Osteocyte (in vitro differentiated cells): ENCODE results near the gene TCEAL4. TPM values are rescaled to one million over a fixed set of nuclear protein-coding genes. Genes with fewer than 3 reads are reported as not detected.
A peak's percentile ranks its signal among the peaks of the same experiment; 100 is the strongest.
"Not testable (repeated sequence)": the region's sequence is repeated elsewhere in the genome, so short reads cannot be mapped to it uniquely, and the experiment has no call there.

Source experiments
- DNase-seq: peaks from one replicate; pipeline ENCODE4 v3.0.0; 2021; ENCODE audit warnings: mixed read lengths; ENCODE audit not compliant: unreplicated experiment; ENCODE audit errors: extremely low spot score
- H3K27ac Mint-ChIP-seq: one replicate; pipeline ENCODE4 v1.8.0; 2021; ENCODE audit warnings: mild to moderate bottlenecking, mixed read lengths; ENCODE audit not compliant: unreplicated experiment
- H3K27me3 Mint-ChIP-seq: one replicate; pipeline ENCODE4 v1.8.0; 2021; ENCODE audit warnings: mixed read lengths; ENCODE audit not compliant: unreplicated experiment
- H3K36me3 Mint-ChIP-seq: one replicate; pipeline ENCODE4 v1.8.0; 2021; ENCODE audit warnings: mixed read lengths; ENCODE audit not compliant: unreplicated experiment
- H3K4me1 Mint-ChIP-seq: one replicate; pipeline ENCODE4 v1.8.0; 2021; ENCODE audit warnings: mixed read lengths; ENCODE audit not compliant: unreplicated experiment
- H3K4me3 Mint-ChIP-seq: one replicate; pipeline ENCODE4 v1.8.0; 2021; ENCODE audit warnings: mild to moderate bottlenecking, moderate library complexity, mixed read lengths; ENCODE audit not compliant: unreplicated experiment
- H3K9me3 Mint-ChIP-seq: one replicate; pipeline ENCODE4 v1.8.0; 2021; ENCODE audit warnings: mixed read lengths; ENCODE audit not compliant: unreplicated experiment
- total RNA-seq: library from RNA; stranded (reverse); gene quantifications from 2 replicates; pipeline ENCODE4 v1.2.1, GENCODE V29; 2021
- TF ChIP-seq, protein P1 (sequence below): fragments of 200-600 bp; sonication (generic); IDR thresholded peaks from 2 replicates; pipeline ENCODE4 v1.5.0; 2021; ENCODE audit warnings: antibody characterized with exemption, mild to moderate bottlenecking, moderate library complexity

TCEAL4 gene
- total RNA-seq, 1 donor from 2014 or later: 96.4 TPM

DNA sequence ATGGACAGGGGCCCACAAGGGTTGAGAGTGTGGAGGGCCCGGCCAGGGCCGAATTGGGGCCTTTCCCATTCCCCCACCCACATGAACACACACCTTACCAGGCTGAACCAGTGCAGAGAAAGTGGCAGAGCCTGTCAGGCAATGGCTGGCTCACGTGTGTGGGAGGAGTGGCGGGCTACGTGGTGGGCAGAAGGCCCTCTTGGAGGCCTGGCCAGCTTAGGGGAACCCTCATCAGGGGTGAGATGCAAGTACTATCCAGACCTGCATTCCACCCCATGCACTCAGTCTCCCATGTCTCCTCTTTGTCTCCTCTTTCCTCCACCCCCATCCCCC is 965 bp downstream of the TCEAL4 start:
- DNase-seq: no peak
- peak overlapping the region; percentile 88 for H3K4me3 Mint-ChIP-seq
- H3K27me3 Mint-ChIP-seq: no peaks in the 10 kb centered on the region
- peaks cover 8% of the 10 kb centered on the region for H3K4me1 Mint-ChIP-seq
- peaks cover 3% of the 10 kb centered on the region for H3K36me3 Mint-ChIP-seq
- TF ChIP-seq, protein P1, sequence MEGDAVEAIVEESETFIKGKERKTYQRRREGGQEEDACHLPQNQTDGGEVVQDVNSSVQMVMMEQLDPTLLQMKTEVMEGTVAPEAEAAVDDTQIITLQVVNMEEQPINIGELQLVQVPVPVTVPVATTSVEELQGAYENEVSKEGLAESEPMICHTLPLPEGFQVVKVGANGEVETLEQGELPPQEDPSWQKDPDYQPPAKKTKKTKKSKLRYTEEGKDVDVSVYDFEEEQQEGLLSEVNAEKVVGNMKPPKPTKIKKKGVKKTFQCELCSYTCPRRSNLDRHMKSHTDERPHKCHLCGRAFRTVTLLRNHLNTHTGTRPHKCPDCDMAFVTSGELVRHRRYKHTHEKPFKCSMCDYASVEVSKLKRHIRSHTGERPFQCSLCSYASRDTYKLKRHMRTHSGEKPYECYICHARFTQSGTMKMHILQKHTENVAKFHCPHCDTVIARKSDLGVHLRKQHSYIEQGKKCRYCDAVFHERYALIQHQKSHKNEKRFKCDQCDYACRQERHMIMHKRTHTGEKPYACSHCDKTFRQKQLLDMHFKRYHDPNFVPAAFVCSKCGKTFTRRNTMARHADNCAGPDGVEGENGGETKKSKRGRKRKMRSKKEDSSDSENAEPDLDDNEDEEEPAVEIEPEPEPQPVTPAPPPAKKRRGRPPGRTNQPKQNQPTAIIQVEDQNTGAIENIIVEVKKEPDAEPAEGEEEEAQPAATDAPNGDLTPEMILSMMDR: no peak
- H3K27ac Mint-ChIP-seq: peak overlapping the region; percentile 92
- peaks cover 11% of the 10 kb centered on the region for H3K9me3 Mint-ChIP-seq

DNA sequence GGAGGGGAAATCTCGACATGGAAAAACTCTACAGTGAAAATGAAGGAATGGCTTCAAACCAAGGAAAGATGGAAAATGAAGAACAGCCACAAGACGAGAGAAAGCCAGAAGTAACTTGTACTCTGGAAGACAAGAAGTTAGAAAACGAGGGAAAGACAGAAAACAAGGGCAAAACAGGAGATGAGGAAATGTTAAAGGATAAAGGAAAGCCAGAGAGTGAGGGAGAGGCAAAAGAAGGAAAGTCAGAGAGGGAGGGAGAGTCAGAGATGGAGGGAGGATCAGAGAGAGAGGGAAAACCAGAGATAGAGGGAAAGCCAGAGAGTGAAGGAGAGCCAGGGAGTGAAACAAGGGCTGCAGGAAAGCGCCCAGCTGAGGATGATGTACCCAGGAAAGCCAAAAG is 1.3 kb downstream of the TCEAL4 start:
- H3K27ac Mint-ChIP-seq: peak overlapping the region; percentile 92
- no peak for DNase-seq
- H3K4me1 Mint-ChIP-seq: peaks cover 8% of the 10 kb centered on the region
- peaks cover 3% of the 10 kb centered on the region for H3K36me3 Mint-ChIP-seq
- no peaks in the 10 kb centered on the region for H3K27me3 Mint-ChIP-seq
- TF ChIP-seq, protein P1: no peak
- H3K9me3 Mint-ChIP-seq: peaks cover 11% of the 10 kb centered on the region
- peak overlapping the region; percentile 88 for H3K4me3 Mint-ChIP-seq

DNA sequence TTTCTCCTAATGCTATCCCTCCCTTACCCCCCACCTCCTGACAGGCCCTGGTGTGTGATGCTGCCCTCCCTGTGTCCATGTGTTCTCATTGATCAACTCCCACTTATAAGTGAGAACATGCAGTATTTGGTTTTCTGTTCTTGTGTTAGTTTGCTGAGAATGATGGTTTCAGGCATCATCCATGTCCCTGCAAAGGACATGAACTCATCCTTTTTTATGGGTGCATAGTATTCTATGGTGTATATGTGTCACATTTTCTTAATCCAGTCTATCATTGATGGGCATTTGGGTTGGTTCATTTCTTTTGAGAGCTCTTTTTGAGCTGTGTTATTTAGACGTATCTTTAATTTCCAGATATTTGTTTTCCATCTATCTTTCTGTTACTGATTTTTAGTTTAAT is 7.0 kb downstream of the TCEAL4 start:
- not testable (repeated sequence) for H3K4me3 Mint-ChIP-seq, H3K27me3 Mint-ChIP-seq, DNase-seq, H3K27ac Mint-ChIP-seq, H3K36me3 Mint-ChIP-seq, H3K4me1 Mint-ChIP-seq
- peaks cover 22% of the 10 kb centered on the region for H3K9me3 Mint-ChIP-seq

DNA sequence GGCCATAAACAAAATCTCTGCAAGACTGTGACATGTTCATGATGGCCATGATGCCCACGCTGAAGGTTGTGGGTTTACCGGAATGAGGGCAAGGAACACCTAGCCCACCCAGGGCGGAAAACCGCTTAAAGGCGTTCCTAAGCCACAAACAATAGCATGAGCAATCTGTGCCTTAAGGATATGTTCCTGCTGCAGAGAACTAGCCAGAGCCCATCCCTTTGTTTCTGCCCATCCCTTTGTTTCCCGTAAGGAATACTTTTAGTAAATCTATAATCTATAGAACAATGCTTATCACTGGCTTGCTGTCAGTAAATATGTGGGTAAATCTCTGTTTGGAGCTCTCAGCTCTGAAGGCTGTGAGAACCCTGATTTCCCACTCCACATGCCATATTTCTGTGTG is 9.9 kb downstream of the TCEAL4 start:
- H3K27me3 Mint-ChIP-seq, H3K36me3 Mint-ChIP-seq, H3K27ac Mint-ChIP-seq, H3K4me1 Mint-ChIP-seq, H3K4me3 Mint-ChIP-seq, DNase-seq: not testable (repeated sequence)
- H3K9me3 Mint-ChIP-seq: peaks cover 22% of the 10 kb centered on the region

DNA sequence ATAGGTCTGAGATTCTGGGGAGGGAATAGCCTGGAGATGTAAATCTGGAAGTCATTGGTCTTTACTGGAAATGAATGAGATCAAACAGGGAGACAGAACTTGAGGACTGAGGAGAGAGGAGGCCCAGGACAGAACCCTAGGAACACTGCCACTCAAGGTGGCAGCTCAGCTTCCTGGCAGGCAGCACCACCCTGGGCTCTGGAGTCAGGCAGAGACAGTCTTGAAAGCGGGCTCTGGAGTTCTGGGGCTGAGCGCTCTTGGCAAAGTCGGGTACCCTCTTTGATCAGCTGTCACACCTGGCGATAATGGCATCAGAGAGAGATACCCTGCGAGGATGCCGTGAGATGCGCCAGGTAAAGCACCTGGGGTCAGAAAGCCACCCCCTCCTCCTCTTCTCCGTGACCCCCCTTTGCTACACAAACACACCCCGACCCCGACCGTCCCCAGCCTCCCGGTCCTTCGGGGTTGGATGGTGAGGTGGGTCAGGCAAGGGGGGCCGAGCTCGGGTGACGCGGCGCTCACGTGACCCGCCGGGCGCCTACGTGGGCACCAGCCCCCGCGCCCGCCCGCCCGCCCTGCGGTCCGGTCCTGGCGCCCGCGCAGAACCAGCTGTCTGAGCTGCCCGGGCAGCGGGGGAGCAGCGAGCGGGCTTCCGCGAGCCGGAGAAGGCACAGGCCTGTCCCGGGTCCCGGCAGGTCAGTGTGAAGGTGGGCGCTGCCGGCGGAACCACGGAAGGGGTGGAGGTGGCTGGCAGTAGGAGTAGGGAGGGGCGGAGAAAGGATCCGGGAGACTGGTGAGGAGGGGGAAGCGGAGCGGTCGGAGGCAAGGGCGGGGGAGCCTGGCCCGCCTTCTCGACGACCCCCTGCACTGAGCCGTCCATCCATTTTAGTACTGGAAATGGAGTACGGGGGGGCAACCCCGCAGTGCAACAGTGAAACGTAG is 22.3 kb downstream of the TCEAL4 start, which contains the start of gene TCEAL3:
Gene TCEAL3, plus strand, starts transcription at position 600 of the 942 bp plus-strand sequence. CDS start 1,102 bp downstream, outside the sequence.
- Mint-ChIP-seq H3K36me3 (peaks cover under 1% of the 10 kb centered on the region), H3K27ac (peak within 1 kb of the TSS; percentile 90), H3K4me1 (peaks cover 17% of the 10 kb centered on the region), H3K4me3 (peak within 1 kb of the TSS; percentile 81), H3K27me3 (no peaks in the 10 kb centered on the region), H3K9me3 (peaks cover 14% of the 10 kb centered on the region)
- TF ChIP-seq, protein P1: no peak
- DNase-seq: peak; percentile 87

DNA sequence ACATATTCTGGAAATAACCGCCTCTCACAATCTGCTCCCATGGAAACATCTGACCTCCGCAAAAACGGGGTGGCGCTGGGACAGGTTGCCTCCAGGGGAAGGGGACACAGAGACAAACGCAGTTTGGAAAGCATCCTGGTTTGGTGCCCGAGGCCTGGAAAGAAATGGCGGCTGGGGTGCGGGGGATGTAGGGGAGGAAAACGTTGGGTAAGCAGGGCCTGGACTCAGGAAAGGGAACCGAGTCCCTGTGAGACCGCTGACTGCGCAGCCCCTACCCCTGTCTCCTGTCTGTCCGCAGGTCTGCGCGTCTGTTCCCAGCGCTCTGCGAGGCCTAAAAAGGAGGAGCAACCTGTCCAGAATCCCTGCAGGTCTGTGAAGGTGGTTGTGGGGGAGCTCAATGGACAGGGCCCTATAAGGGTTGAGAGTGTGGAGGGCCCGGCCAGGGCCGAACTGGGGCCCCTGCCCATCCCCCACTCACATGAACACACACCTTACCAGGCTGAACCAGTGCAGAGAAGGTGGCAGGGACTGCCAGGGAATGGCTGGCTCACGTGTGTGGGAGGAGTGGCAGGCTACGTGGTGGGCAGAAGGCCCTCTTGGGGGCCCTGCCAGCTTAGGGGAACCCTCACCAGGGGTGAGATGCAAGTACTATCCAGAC is 23.1 kb downstream of the TCEAL4 start:
- peak overlapping the region; percentile 90 for H3K27ac Mint-ChIP-seq

More for the DNA sequence above, 23.1 kb downstream of the TCEAL4 start:
- Mint-ChIP-seq H3K4me3 (peak overlapping the region; percentile 81), H3K36me3 (peaks cover 2% of the 10 kb centered on the region), H3K9me3 (peaks cover 16% of the 10 kb centered on the region), H3K27me3 (no peaks in the 10 kb centered on the region), H3K4me1 (peaks cover 24% of the 10 kb centered on the region)
- DNase-seq: no peak
- TF ChIP-seq, protein P1: no peak
